ENCODE measurements around the gene GABARAPL1. TPM values are rescaled to one million over a fixed set of nuclear protein-coding genes. Genes with fewer than 3 reads are reported as not detected.

Gene GABARAPL1
- polyA plus RNA-seq, 1 donor from 2014 or later = 213 TPM

GRCh38 chr12:10165421-10165820 is 47.3 kb upstream of the GABARAPL1 start:
- no peaks in the 10 kb centered on the region for H3K36me3 ChIP-seq (ENCODE audit: insufficient read depth, low read length)
- H3K9me2 ChIP-seq (ENCODE audit: insufficient read depth, low read length) = no peaks in the 10 kb centered on the region
- no peak overlapping the region for H2AFZ ChIP-seq (ENCODE audit: low read depth, low read length)
- no peaks in the 10 kb centered on the region for H3K79me2 ChIP-seq (replicated peaks; ENCODE audit: insufficient read depth, low read length)
- H3K27ac ChIP-seq (ENCODE audit: low read length) = no peak overlapping the region
- H3K9me3 ChIP-seq (ENCODE audit: low read length) = no peaks in the 10 kb centered on the region
- no peaks in the 10 kb centered on the region for H4K20me1 ChIP-seq (ENCODE audit: insufficient read depth)
- no peak overlapping the region for H3K4me3 ChIP-seq (ENCODE audit: low read length)
- H3K27me3 ChIP-seq (ENCODE audit: insufficient read depth, low read depth, low read length) = no peaks in the 10 kb centered on the region
- H3K4me2 ChIP-seq (ENCODE audit: low read length) = no peak overlapping the region
- TF ChIP-seq TAF1 (IDR thresholded peaks at IDR 0.05; ENCODE audit: low read depth) = no peak
- TF ChIP-seq EP300 (conservative IDR thresholded peaks at IDR 0.05; ENCODE audit: poor library complexity, severe bottlenecking) = no peak
- TF ChIP-seq CTCF (IDR thresholded peaks at IDR 0.05; ENCODE audit: poor library complexity, severe bottlenecking) = no peak
- TF ChIP-seq EZH2 (IDR thresholded peaks at IDR 0.05; ENCODE audit: borderline replicate concordance, insufficient read depth, low read length, poor library complexity, severe bottlenecking) = no peak
- TF ChIP-seq POLR2AphosphoS5 (IDR thresholded peaks at IDR 0.05) = no peak
- TF ChIP-seq MXI1 (conservative IDR thresholded peaks at IDR 0.05; ENCODE audit: poor library complexity, severe bottlenecking) = no peak
- TF ChIP-seq REST (IDR thresholded peaks at IDR 0.05; ENCODE audit: borderline replicate concordance) = no peak
- no peaks in the 10 kb centered on the region for H3F3A ChIP-seq (ENCODE audit: insufficient read depth, low read length, poor library complexity, severe bottlenecking)
- H3K9ac ChIP-seq (ENCODE audit: low read length) = no peak overlapping the region

- Histone ChIP-seq H3K9ac (ENCODE audit: low read length) (no peak overlapping the region), H3F3A (ENCODE audit: insufficient read depth, low read length, poor library complexity, severe bottlenecking) (no peaks in the 10 kb centered on the region), H3K4me3 (ENCODE audit: low read length) (no peak overlapping the region), H3K4me2 (ENCODE audit: low read length) (no peak overlapping the region), H3K79me2 (replicated peaks; ENCODE audit: insufficient read depth, low read length) (no peaks in the 10 kb centered on the region), H4K20me1 (ENCODE audit: insufficient read depth) (no peaks in the 10 kb centered on the region), H3K9me3 (ENCODE audit: low read length) (no peaks in the 10 kb centered on the region), H3K36me3 (ENCODE audit: insufficient read depth, low read length) (no peaks in the 10 kb centered on the region), H2AFZ (ENCODE audit: low read depth, low read length) (no peak overlapping the region), H3K27ac (ENCODE audit: low read length) (no peak overlapping the region), H3K27me3 (ENCODE audit: insufficient read depth, low read depth, low read length) (no peaks in the 10 kb centered on the region), H3K9me2 (ENCODE audit: insufficient read depth, low read length) (no peaks in the 10 kb centered on the region)
- no peak for TF ChIP-seq TAF1 (IDR thresholded peaks at IDR 0.05; ENCODE audit: low read depth)
- TF ChIP-seq EZH2 (IDR thresholded peaks at IDR 0.05; ENCODE audit: borderline replicate concordance, insufficient read depth, low read length, poor library complexity, severe bottlenecking) = no peak
- TF ChIP-seq EP300 (conservative IDR thresholded peaks at IDR 0.05; ENCODE audit: poor library complexity, severe bottlenecking) = no peak
- TF ChIP-seq POLR2AphosphoS5 (IDR thresholded peaks at IDR 0.05) = no peak
- TF ChIP-seq CTCF (IDR thresholded peaks at IDR 0.05; ENCODE audit: poor library complexity, severe bottlenecking) = no peak
- no peak for TF ChIP-seq RAD21 (conservative IDR thresholded peaks at IDR 0.05)
- TF ChIP-seq MXI1 (conservative IDR thresholded peaks at IDR 0.05; ENCODE audit: poor library complexity, severe bottlenecking) = no peak
- TF ChIP-seq SMC3 (conservative IDR thresholded peaks at IDR 0.05; ENCODE audit: poor library complexity) = no peak
- TF ChIP-seq REST (IDR thresholded peaks at IDR 0.05; ENCODE audit: borderline replicate concordance) = no peak
Measured at GRCh38 chr12:10167599-10167998, 45.1 kb upstream of the GABARAPL1 start.

All from neural cell (in vitro differentiated cells).